HG03108 (cell line): ENCODE data around the gene TBC1D5.
"Not testable (repeated sequence)": the region's sequence is repeated elsewhere in the genome, so short reads cannot be mapped to it uniquely, and the experiment has no call there.

Source experiments
- ATAC-seq: cut with Tn5 transposase; IDR thresholded peaks from one replicate; pipeline ENCODE4 v1.9.1; 2021; ENCODE audit warnings: moderate library complexity; ENCODE audit not compliant: unreplicated experiment

Gene TBC1D5

DNA sequence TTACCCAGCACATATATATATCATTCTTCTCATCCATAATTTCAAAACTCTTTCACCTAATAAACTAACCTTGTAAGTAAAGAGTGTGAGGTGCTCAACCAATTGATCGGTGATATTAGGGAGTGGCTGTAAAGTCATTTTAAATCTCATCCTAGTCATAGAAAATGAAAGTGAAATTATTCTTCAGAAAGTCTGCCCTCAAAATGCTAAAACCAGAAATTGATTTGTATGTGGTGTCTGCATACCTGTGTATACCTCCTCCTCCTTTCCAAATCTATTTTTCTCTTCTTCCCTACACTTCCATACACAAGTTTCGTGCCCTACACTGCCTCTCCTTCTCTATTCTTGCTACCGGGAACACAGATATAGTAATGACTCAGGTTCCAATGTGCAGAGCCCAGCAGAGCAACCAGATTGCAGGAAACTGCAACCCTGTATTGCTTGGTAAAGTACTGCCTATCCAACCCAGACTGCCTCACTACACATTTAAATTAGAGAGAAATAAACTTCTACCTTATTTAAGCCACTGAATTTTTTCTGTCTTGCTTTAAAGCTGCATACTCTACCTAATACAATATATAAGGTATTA lies 7.4 kb upstream of the TBC1D5 start:
- ATAC-seq = peak; percentile 22

DNA sequence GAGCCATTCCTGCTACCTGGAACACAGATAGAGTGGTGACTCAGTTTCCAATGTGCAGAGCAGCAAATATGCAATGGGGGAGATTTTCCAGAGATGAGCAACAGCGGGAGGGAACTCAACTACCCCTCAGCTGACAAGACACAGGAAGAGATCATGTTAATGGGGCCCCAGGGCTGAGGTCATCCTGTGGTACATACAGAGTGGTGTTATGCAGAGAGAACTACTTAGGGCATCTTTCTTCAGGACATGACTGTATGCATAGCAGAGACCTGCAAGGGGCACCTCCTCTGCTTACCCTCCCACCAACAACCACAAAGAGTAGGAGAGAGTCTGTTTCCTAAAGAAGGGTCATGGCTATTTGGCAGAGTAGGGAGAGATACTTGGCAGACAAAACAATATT lies 6.8 kb upstream of the TBC1D5 start:
- ATAC-seq = peak; percentile 43

DNA sequence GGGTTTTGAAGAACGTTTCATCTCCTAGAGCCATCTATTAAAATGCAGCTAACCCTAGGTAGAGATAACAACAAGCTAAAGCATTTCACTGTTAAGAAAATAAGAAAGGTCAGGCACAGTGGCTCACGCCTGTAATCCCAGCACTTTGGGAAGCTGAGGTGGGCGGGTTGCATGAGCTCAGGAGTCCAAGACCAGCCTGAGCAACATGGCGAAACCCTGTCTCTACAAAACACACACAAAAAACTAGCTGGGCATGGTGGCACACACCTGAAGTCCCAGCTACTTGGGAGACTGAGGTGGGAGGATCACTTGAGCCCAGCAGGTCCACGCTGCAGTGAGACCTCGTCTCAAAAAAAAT lies 5.4 kb upstream of the TBC1D5 start:
- no peak for ATAC-seq

DNA sequence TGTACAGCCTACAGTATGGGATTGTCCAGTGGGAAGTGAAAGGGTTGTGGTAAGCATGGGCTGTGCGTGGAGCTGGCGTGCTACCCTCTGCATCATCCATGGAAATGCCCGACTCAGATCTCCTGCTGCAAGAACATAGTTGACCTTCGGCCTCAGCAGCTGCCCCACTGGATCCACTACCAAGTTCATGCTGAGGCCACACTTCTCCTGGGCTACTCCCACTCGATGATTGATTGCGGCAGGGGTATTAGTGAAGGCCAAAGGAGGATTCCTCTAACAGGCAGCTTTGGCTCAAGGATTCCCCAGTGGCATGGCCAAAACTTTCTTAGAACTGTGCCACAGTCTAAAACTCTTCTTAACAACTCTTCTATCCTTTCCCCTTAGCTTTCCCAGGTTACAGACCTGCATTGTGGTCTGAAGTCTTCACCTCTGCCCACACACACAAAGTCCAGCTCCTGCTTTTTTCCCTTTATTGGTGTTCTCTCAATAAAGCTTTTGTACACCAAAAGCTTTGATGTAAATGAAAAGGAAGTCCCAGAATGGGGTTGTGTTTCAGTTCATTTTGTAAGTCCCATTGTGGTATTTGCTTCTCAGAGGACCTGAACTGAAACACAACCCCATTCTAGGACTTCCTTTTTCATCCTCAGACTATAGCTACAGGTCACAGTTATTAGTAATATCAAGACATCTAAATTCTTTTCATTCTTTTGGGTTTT lies 4.9 kb upstream of the TBC1D5 start:
- peak; percentile 61 for ATAC-seq

DNA sequence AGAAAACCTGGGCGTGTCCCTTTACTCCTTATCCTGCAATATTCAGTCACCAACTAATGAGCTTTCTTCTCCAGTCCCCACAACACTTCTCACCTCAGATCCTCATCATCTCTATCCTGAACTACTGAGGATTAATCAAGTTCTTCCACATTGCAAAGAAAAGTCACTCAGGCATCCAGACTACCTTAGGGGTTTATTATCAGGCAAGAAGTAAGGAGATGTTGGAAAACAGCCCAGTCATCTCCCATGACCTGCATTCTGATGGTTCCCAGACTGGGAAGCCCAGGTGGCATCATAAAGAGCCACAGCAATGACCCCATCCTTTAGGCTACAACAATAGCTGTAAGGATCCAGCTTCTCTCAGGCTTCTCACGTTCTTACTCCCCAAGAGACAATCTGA lies 3.5 kb upstream of the TBC1D5 start:
- no peak for ATAC-seq

DNA sequence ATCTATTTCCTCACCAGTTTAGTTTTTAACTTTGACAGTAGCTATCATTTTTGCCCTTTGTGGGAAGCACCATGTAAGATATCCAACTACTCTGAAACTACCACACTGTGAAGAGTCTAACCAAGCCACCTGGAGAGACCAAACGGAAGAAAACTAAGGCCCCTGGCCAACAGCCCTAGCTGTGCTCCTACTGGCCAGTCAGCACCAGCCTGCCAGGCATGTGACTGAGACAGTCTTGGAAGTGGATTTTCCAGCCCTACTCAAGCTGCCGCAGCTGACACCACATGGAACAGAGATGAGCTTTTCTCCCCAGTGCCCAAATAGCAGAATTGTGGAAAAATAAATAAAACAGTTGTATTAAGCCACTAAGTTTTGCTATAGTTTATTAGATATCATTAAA lies 2.9 kb upstream of the TBC1D5 start:
- no peak for ATAC-seq

DNA sequence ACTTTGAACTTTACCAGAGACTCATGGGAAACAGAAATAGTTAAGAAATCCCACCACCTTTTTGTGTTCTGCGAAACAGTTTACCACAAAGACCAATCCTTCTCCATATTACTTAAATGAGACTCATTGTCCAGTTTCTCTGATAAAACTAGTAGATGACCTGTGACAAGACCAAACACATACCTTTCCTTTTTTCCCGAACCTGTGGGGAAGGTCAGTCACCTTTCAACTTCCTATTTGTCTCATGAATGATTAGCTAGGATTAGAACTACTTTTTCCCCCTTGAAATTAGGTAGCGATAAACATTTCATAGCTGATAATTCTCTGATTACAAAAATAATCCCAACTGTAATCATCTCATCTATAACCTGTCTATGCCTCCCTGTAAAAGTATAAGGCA lies 2.3 kb upstream of the TBC1D5 start:
- no peak for ATAC-seq

DNA sequence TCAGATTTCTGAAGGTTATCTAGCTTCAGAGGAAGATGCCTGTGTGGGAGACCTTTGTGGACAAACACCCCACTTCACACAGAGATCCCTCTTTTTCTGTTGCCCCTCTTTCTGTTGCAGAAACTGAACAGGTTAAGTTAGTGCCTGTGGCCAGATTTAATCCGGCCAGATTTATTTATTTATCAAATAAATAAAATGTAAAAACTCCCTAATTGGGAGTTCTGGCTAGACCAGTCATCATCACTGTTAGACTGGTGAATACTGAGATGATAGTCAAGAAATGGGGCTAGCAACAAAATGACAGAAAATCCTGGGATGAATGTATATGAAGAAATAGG lies 1.2 kb upstream of the TBC1D5 start:
- ATAC-seq = no peak

DNA sequence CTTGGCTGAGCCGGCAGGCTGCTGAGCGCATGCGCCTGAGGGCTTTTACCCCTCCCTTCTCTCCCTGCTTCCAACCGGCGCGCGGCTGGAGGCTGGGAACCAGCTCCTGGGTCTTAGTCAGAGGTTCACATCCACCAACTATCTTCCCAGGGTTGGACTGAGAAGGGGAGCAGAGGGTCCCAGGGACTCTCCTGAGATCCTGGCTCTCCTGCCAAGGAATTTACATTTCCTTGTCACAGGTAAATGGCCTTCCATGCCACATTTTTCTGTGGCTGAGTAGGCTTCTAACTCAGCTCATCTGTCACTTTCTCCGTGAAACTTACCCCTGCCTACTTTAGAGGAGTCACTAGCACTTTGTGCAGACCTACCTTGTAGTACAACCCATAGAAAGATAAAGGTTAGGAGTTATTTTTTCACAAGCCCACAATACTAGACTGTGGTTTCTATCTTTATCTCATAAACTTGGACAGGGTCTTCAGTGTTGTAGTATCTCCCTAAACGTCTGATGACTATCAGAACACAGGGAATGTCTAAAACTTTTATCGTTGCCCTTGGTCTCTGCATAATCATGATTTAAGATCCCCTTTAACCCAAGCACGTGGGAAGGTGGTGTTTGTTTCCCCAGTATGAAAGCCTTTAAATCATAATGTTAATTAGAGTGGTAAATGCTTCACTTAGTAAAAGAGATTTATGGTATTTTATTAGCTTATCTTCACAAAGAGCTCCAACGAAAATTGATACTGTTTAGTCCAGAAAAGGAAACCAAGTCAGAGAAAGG lies 638 bp upstream of the TBC1D5 start:
- ATAC-seq = peak; percentile 1

DNA sequence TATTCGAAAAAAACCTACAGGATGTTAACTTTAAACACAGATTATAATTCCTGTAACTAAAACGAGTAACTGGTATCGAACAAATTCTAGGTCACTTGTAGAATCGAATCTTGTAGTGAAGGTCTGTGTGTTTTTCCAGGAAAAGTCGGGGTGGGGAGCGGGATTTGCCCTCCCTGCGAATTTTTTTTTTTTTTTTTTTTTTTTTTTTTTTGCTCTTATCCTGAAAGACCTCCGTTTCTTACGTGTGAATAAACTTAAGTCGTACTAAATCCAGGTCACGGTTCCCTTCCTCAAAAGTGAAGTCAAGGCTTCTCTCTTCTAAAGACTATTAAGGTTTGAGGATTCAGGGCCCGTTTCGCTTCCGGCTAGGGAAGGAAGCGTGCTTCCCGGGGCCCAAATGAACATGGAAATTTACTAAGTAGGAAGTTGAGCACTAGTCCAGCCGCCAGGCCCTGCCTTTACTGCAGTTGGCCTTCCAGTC lies 770 bp downstream of the TBC1D5 start:
- ATAC-seq = no peak

DNA sequence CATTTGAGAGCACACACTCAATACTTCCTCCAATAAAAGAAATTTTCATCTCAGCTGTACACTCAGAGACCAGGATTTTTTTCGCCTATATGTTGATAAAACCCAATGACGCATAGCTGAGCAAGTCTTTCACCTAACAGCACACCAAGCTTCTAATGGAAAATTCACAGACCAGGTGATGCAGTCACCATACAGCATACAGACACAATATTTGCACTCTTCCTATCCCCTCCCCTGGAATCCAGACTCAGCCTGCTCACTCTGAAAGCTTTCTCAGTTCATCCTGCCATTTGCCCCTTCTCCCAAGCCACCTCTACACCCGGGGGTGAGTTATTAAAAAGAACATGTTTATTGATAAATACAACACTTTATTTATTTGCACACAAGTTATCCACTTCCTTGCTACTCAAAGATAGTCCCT lies 1.7 kb downstream of the TBC1D5 start:
- no peak for ATAC-seq

DNA sequence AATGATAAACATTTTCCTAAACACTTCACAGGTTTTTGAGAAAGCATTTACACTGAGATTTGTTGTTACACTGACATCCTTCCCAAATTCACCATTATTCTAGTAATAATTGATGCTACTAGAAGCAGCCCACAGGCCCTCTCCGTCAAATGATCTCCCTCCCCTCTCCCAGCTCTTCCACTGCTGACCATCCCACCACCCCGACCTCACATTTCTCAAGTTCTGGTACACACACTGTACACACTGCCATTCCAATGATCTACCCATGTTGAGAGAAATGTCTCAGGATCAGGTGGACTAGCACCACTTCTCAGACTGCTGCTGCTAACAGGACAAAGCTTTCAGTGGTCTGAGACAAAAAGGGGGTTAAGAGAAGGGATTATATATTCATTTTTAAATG lies 3.5 kb downstream of the TBC1D5 start:
- no peak for ATAC-seq

DNA sequence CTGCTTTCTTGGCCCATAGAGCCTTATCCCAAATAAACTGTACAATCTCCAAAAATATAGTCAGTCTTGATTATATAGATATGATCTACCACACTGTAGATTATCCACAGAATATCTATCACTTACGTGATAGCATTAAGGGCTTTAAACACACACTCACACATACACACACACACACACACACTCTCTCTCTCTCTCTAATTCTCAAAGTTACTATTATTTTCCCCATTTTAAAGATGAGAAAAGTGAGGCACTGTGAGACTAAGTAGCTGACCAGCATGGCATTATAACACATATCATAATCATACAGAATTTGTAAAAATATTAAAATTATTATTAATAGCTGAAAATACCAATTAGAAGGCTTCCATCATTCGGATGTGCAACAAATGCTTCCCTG lies 4.2 kb downstream of the TBC1D5 start:
- ATAC-seq = no peak

DNA sequence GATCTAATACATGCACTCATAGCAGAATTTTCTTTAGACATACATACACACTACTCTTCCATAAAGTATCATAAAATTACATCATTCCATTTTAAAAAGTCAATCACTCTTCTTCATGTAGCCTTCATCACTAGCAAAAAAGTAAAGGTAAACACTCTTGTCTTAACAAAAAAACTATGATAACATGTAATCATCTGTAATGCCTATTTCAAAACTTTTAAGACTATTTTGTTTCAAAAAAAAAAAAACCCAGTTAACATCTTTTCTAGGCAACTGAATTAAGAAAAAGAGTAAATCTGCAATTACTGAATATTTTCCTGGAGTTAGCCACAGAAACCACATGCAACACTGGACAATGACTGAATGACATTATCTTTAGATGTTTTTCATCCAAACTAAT lies 4.8 kb downstream of the TBC1D5 start:
- no peak for ATAC-seq

DNA sequence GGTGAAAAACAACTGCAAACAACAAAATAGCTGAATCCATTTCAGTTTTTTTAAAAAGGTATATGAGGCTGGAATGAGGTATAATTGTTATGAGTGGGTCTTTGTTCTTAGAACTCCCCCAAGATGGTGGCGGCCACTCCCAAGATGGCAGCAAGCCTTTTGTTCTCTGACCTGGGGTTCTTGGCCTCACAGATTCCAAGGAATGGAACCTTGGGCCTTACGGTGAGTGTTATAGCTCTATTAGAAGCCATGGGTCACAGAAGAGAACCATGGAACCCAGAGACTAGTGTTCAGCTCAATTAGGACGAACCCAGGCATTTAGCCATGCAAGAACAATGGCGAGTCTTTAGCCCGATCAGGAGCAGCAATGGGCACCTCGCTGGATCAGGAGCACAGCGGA lies 7.1 kb downstream of the TBC1D5 start:
- not testable (repeated sequence) for ATAC-seq

DNA sequence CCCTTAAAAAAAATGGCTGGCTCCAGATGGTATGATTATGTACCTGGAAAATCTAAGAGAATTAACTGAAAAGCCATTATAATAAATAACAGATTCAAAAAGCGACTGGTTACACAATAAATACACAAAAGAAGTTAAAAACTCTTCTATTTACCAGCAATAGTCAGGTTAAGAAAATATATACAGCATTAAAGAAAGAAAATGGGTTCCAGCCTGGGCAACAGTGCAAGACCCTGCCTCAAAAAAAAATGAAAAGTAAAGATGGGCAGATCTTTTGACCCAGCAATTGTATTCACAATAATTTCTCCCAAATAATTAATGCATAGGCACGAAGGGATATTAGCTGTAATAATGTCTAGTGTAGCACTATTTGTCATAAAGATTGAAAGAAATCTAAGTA lies 8.7 kb downstream of the TBC1D5 start:
- ATAC-seq = no peak

DNA sequence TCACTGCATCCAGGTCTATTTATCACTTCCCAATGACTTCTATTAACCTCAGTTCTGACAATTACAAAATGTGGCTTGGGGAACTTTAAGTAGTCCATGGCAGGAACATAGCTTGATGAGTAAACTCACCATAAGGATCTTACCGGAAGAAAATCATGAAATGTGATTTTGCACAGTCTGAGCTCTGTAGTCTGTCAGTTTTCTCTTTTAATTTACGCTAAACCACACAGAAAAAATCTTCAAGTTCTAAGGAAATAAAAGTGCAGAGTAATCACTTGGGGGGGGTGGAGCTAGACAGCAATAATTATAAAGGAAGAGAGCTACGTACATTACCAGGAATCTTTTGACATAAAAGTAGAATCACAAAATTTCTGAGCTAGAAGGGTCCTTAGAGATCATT lies 9.2 kb downstream of the TBC1D5 start:
- ATAC-seq = no peak

DNA sequence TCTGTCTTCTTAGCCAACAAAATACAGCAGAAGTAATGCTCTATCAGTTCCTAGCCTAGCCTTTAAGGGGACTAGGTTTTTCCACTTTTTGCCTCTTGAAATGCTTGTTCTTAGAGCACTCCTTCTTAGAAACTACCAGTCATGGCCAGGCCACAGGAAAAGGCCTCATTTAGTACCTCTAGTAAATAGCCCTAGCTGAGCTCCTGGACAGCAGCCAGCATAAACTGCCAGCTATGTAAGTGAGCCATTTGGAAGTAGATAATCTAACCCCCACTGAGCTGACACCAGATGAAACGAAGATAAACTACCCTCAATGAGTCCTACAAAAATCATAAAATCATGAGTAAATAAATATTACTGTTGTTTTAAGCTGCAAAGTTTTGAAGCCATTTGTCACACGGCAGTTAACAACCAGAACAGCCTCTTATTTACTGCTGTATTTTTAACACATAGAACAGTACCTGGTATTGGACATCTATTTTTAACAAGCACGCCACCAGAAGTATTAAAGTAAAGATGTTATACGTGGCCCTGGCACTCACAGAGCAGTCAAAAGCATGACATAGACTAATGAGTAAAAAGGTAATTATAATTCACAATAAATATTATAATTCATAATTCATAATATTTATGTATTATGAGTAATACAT lies 12.0 kb downstream of the TBC1D5 start:
- ATAC-seq = no peak

DNA sequence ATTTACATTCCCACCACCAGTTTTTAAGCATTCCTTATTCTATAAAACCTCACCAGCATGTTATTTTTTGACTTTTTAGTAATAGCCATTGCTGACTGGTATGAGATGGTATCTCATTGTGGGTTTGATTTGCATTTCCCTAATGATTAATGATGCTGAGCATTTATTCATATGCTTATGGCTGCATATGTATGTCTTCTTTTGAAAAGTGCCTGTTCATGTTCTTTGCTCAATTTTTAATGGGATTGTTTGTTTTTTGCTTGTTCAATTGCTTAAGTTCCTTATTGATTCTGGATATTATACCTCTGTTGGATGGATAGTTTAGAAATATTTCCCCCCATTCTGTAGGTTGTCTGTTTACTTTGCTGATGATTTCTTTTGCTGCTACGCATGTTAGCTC lies 16.1 kb downstream of the TBC1D5 start:
- no peak for ATAC-seq

DNA sequence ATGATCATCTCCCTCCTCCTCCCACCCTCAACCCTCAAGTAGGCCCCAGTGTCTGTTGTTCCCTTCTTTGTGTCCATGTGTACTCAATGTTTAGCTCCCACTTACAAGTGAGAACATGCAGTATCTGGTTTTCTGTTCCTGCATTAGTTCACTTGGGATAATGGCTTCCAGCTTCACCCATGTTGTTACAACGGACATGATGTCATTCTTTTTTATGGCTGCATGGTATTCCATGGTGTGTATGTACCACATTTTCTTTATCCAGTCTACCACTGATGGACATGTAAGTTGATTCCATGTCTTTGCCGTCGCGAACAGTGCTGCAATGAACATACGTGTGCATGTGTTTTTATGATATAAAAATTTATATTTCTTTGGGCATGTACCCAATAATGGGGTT lies 16.6 kb downstream of the TBC1D5 start:
- ATAC-seq = not testable (repeated sequence)

DNA sequence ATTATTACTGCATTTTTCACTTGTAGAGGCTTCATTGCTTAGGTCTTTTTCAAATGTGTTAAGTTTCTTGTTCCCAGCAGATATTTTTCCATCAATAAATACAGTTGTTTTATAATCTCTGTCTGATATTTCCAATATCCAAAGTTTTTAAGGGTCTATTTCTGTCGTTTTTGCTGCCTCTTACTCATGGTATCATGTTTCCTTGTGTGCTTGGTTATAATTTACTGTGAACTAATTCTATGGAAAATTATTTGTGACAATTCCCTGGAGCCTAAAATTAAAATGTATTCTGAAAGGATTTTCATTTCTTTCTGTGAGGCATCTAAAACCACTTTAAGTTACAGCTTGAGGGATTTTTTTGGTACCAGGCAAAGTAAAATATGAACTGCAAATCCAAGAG lies 17.5 kb downstream of the TBC1D5 start:
- no peak for ATAC-seq

DNA sequence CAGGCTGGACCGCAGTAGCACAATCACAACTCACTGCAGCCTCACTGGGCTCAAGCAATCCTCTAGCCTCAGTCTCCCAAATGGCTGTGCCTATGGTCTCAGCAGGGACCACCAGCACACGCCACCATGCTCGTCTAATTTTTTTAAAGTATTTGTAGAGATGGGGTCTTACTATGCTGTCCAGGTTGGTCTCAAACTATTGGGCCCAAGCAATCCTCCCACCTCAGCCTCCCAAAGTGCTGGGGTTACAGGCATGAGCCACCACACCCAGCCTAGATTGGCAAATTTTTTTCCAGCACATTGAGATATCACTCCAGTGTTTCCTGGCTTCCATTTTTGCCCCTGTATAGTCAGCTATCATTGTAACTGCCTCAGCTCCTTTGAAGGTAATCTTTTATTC lies 18.3 kb downstream of the TBC1D5 start:
- no peak for ATAC-seq
